ENCODE measurements around the gene SGPP1. TPM values are rescaled to one million over a fixed set of nuclear protein-coding genes. Genes with fewer than 3 reads are reported as not detected.
A peak's percentile ranks its signal among the peaks of the same experiment; 100 is the strongest.
"Not testable (repeated sequence)": the region's sequence is repeated elsewhere in the genome, so short reads cannot be mapped to it uniquely, and the experiment has no call there.

The SGPP1 gene
- 17.1 and 18.0 TPM in 2 replicates for total RNA-seq (2014; rRNA removed; shearing (Covaris generic); ENCODE audit: low replicate concordance)

GRCh38 chr14:63727736-63728728 is at the start of gene SGPP1:
SGPP1 (minus strand) TSS chr14:63728065; CDS start chr14:63727944, 121 bp downstream.
- Histone ChIP-seq H3K36me3 (no peaks in the 10 kb centered on the region), H3K9me3 (no peaks in the 10 kb centered on the region), H3K27me3 (no peaks in the 10 kb centered on the region), H3K4me3 (peak within 1 kb of the TSS; percentile 71)
- peak; percentile 68 for DNase-seq

DNA sequence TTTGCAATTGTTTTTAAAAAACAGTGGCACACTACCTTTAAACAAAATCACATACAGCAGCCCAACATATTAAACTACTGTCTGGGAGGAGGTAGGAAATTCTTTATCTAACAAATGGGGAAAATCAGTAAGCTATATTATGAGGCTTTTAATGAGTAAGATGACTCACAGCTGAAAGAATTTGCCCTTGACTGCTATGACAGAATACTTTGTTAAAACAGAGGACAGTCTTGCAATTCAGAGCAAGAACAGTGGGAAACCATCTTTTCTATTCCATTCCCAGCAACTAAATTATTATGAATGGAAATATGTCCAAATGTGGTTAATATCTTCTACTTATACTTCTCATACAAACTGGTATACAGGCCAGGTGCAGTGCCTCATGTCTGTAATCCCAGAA is 49.2 kb upstream of the SGPP1 start:
- Histone ChIP-seq H3K36me3 (no peaks in the 10 kb centered on the region), H3K27me3 (no peaks in the 10 kb centered on the region), H3K9me3 (no peaks in the 10 kb centered on the region), H3K4me3 (no peak overlapping the region)
- DNase-seq = no peak

- no peak for DNase-seq
- Histone ChIP-seq H3K4me3 (no peak overlapping the region), H3K27me3 (no peaks in the 10 kb centered on the region), H3K36me3 (no peaks in the 10 kb centered on the region), H3K9me3 (no peaks in the 10 kb centered on the region)
These were observed 45.6 kb upstream of the SGPP1 start for GRCh38 chr14:63773504-63773903.

GRCh38 chr14:63770187-63770807 is 42.4 kb upstream of the SGPP1 start:
- Histone ChIP-seq H3K9me3 (no peaks in the 10 kb centered on the region), H3K27me3 (no peaks in the 10 kb centered on the region), H3K36me3 (no peaks in the 10 kb centered on the region), H3K4me3 (no peak overlapping the region)
- no peak for DNase-seq

DNA sequence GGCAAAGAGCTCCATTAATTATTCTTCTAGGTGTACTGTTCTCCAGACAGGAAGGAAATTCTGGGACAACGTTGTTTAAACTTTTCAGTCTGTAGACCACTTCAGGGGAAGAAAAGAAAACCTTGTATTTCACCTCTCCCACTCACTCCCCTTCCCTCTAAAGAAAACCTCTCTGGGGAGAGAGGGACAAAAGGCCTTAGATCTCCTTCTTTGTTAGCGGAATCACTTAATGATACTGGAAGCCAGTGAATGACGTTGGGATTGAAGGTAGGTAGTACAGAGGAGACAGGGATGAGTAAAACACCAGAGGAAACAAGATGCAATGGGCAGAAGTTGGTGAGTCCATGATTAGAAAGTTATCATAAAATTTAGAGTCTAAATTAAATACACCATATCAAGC is 38.7 kb upstream of the SGPP1 start:
- Histone ChIP-seq H3K9me3 (no peaks in the 10 kb centered on the region), H3K36me3 (no peaks in the 10 kb centered on the region), H3K27me3 (no peaks in the 10 kb centered on the region), H3K4me3 (no peak overlapping the region)
- DNase-seq = no peak

DNA sequence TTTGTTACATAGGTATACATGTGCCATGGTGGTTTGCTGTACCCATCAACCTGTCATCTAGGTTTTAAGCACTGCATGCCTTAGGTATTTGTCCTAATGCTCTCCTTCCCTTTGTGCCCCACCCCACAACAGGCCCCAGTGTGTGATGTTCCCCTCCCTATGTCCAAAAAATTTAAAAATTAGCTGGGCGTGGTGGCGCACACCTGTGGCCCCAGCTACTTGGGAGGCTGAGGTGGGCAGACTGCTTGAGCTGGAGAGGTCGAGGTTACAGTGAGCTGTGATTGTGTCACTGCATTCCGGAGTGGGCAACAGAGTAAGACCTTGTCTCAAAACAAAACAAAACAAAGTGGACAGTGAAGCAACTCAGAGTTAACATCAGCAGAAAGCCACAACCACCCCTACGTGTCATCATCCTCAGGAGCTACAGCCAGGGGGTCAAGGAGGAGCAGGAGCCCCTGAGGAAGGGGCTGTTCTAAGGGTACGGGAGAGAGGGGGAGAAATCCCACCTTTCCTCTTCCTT is 36.8 kb upstream of the SGPP1 start:
- H3K9me3 ChIP-seq = no peaks in the 10 kb centered on the region
- H3K36me3 ChIP-seq = no peaks in the 10 kb centered on the region
- no peak overlapping the region for H3K4me3 ChIP-seq
- no peak for DNase-seq
- H3K27me3 ChIP-seq = no peaks in the 10 kb centered on the region

DNA sequence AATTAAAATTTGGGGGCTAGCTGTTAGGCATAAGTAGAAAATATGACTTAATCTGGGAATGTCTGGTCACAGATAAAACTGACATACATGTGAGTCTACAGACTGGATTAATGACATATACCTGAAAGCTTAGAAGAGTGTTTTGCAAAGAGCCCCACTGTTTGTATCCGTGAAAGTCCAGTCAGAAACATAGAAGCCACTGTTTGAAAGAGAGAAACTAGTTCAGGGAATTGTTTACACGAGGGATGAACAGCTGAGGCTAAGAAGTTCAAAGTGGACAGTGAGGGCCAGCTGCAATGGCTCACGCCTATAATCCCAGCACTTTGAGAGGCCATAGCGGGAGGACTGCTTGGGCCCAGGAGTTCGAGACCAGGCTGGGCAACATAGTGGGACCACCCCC is 36.2 kb upstream of the SGPP1 start:
- Histone ChIP-seq H3K4me3 (no peak overlapping the region), H3K9me3 (no peaks in the 10 kb centered on the region), H3K36me3 (no peaks in the 10 kb centered on the region), H3K27me3 (no peaks in the 10 kb centered on the region)
- DNase-seq = no peak

DNA sequence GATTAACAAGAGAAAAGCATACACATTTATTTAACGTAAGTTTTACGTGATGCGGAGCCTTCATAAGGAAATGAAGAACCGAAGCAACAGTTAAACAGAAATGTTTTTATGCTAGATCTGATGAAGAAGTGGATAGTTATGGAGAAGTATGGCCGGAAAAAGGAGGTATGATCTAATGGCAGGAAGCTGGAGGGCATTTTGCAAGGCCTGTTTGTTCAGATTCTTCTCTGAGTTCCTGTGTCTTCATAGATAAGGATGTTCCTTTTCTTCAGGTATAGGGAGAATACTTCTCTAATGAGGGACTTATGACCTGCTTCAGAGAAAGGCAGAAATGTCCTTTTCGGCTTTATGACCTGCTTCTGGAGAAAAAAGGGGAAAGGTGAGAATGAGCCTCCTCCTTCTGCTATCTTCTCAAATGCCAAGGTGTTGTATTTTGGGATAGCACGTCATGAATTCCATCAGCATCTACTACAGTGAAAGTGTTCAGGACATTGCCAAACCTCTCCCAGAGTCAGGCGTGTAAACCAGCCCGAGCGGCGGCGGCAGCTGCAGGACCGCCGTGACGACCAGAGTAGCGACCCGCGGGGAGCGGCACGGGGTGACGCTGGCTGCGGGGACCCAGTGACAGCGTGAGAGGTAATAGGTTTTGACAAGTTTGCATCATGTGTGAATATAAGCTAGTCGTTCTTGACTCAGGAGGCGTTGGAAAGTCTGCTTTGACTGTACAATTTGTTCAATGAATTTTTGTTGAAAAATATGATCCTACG is 33.7 kb upstream of the SGPP1 start:
- no peak overlapping the region for H3K4me3 ChIP-seq
- H3K9me3 ChIP-seq = no peaks in the 10 kb centered on the region
- DNase-seq = no peak
- H3K27me3 ChIP-seq = no peaks in the 10 kb centered on the region
- H3K36me3 ChIP-seq = no peaks in the 10 kb centered on the region

DNA sequence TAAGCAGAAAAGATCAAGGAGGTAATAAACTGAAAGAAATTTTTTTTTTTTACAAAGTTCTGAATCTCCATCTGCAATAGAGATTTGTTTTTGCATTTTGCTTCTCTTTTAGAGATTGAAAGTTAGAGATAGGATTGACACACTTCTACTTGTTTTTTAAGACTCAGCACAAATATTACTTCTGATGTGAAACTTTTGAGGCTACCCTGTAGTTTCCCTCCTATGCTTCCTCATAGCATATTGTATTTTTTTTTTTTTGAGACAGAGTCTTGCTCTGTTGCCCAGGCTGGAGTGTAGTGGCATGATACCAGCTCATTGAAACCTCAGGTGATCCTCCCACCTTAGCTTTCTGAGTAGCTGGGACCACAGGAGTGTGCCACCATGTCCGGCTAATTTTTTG is 32.1 kb upstream of the SGPP1 start:
- H3K36me3 ChIP-seq = no peaks in the 10 kb centered on the region
- DNase-seq = no peak
- H3K4me3 ChIP-seq = no peak overlapping the region
- no peaks in the 10 kb centered on the region for H3K27me3 ChIP-seq
- H3K9me3 ChIP-seq = no peaks in the 10 kb centered on the region

DNA sequence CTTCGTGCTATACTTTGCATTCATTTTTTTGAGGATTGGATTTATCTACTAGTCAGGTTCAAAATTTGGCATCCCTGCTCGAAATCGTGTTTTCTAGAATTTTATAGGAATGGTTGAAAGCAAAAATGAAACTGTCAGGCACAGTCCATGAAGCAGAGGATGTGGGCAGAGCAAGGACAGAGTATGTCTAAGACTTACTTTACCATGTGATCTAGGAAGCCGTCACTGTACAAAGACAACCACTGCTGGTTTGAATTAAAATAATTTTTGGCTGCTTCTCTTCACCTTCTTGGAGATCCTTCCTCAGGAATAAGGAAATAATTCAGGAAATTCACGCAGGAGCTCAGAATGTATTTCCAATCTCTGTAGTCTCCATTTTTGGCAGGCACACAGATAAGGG is 31.6 kb upstream of the SGPP1 start:
- H3K4me3 ChIP-seq = no peak overlapping the region
- H3K27me3 ChIP-seq = no peaks in the 10 kb centered on the region
- no peaks in the 10 kb centered on the region for H3K9me3 ChIP-seq
- H3K36me3 ChIP-seq = no peaks in the 10 kb centered on the region
- no peak for DNase-seq

DNA sequence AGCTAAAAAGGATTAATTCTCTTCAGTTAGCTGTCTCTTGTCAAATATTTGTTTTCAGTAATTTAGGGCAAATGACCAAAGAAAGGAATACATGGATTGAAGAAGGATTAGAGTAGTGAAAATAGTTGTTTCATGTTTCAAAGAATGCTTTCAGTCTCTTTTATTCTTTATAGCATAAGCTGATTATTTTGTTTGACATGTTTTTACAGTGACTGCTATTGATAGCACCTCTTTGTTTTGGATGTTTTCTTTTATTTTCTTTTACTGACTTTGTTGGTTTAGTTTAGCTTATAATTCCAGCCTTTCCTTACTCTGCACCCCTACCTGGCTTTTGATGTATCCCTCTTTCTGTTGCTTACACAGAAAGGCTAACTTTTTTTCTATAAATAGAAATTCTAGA is 29.3 kb upstream of the SGPP1 start:
- no peak for DNase-seq
- Histone ChIP-seq H3K9me3 (no peaks in the 10 kb centered on the region), H3K4me3 (no peak overlapping the region), H3K36me3 (no peaks in the 10 kb centered on the region), H3K27me3 (no peaks in the 10 kb centered on the region)

GRCh38 chr14:63752449-63753169 is 24.7 kb upstream of the SGPP1 start:
- Histone ChIP-seq H3K4me3 (no peak overlapping the region), H3K27me3 (no peaks in the 10 kb centered on the region), H3K36me3 (no peaks in the 10 kb centered on the region), H3K9me3 (no peaks in the 10 kb centered on the region)
- DNase-seq = peak; percentile 72

GRCh38 chr14:63751076-63751475 is 23.2 kb upstream of the SGPP1 start:
- H3K4me3 ChIP-seq, DNase-seq, H3K36me3 ChIP-seq, H3K9me3 ChIP-seq, H3K27me3 ChIP-seq: not testable (repeated sequence)

DNA sequence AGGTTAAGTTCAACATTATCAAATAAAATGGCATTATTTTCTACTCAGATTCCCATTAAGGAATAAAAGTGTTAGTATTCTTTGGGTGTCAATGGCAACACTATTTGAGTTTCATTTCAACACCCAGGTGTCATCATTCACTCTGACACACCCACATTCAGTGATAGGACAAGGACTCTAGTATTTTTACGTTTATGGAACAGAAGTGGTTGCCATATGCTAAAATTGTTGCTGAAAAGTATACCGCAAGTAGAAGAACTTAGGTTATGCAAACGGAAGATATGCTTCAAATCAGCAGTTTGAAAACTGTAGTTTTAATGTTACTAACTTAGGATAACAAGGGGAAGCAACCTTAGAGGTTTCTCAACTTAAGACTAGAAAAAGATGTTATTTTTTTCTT is 20.0 kb upstream of the SGPP1 start:
- DNase-seq = no peak
- Histone ChIP-seq H3K27me3 (no peaks in the 10 kb centered on the region), H3K4me3 (no peak overlapping the region), H3K36me3 (no peaks in the 10 kb centered on the region), H3K9me3 (no peaks in the 10 kb centered on the region)

DNA sequence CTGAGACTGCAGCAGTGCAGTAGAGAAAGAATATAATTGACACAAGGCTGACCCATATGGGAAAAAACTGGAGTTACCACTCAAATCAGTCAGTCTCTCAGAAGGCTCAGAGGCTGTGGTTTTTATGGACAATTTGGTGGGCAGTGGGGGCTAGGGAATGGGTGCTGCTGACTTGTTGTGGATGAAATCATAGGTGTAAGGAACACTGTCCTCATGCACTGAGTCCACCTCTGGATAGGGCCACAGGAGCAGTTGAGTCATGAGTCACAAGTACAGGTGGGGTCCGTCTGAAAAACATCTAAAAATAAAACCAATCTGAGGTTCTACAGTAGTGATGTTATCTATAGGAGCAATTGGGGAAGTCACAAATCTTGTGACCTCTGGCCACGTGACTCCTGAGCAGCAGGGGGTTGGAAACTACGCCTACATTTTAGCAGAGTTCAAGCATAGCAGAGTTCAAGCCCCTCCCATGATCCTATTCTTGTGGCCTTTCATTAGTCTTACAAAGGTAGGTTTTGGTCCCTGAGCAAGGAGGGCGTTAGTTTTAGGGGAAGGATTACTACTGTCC is 18.1 kb upstream of the SGPP1 start:
- no peak for DNase-seq
- H3K9me3 ChIP-seq = no peaks in the 10 kb centered on the region

DNA sequence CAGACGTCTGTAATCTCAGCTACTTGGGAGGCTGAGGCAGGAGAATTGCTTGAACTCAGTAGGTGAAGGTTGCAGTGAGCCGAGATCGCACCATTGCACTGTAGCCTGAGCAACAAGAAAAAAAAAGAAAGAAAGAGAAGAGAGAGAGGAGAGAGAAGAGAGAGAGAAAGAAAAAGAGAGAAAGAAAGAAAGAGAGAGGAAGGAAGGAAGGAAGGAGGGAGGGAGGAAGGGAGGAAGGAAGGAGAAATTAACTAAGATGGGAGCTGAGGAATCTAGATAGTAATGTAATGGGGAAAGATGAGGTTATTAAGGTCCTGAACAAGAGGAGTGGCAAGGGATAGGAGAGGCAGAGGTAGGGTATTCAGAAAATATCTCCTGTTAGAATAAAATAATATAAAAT is 17.4 kb upstream of the SGPP1 start:
- Histone ChIP-seq H3K4me3 (no peak overlapping the region), H3K36me3 (no peaks in the 10 kb centered on the region), H3K27me3 (no peaks in the 10 kb centered on the region), H3K9me3 (no peaks in the 10 kb centered on the region)
- no peak for DNase-seq

More for the DNA sequence above, 18.1 kb upstream of the SGPP1 start:
- H3K36me3 ChIP-seq = no peaks in the 10 kb centered on the region
- no peak overlapping the region for H3K4me3 ChIP-seq
- H3K27me3 ChIP-seq = no peaks in the 10 kb centered on the region

All from MG63 (cell line).